Measurements from ENCODE around the gene PIGL. TPM values are rescaled to one million over a fixed set of nuclear protein-coding genes. Genes with fewer than 3 reads are reported as not detected.
A peak's percentile ranks its signal among the peaks of the same experiment; 100 is the strongest.
"Not testable (repeated sequence)": the region's sequence is repeated elsewhere in the genome, so short reads cannot be mapped to it uniquely, and the experiment has no call there.

Gene PIGL
- total RNA-seq, 1 donor: 14.7 TPM

DNA sequence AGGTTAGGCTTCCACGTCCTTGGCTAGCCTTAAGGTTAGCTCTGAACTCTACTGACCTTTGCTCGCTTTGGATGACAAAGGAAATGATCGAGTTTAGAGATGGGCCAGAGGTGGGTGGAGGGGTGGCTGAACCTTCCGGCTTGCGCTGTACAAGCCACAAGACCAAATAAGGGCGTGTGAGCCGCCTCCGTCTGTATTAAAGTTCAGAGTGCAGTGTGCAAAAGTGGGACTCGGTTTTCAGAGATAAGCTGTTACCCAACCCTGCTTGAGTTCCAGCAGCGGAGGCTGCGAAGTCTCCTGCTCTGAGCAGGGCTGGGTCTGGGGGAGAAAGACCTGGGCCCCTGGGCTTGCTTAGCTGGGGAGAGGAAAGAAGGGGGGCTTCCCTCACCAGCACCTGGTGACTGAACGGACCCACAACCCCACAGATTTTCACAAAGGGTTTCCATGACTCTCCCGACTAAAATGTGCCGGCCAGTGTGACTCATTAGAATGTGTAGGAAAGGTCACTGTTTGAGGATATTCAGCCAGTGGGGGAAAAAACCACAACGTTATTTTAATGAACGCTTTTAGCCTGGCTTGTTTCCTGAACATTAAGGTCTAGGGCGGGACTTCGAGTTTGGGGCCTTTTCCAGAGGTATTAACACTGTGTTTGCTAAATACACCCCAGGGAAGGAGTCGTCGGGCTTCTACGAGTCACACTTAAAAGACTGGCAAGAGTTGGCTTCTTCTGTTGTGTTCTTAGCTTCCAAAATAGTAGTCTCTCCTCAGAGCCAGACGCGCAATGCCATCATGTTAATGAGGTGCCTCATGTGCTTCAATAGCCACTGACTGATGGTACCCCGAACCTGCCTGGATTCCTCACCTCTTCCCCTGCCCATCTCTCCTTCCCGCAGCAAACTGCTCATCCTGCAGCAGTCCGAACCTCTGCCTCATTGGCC lies 69.3 kb downstream of the PIGL start:
- peak overlapping the region; percentile 54 for H3K4me3 ChIP-seq (ENCODE audit: low read depth, low read length)
- TF ChIP-seq, protein P1, sequence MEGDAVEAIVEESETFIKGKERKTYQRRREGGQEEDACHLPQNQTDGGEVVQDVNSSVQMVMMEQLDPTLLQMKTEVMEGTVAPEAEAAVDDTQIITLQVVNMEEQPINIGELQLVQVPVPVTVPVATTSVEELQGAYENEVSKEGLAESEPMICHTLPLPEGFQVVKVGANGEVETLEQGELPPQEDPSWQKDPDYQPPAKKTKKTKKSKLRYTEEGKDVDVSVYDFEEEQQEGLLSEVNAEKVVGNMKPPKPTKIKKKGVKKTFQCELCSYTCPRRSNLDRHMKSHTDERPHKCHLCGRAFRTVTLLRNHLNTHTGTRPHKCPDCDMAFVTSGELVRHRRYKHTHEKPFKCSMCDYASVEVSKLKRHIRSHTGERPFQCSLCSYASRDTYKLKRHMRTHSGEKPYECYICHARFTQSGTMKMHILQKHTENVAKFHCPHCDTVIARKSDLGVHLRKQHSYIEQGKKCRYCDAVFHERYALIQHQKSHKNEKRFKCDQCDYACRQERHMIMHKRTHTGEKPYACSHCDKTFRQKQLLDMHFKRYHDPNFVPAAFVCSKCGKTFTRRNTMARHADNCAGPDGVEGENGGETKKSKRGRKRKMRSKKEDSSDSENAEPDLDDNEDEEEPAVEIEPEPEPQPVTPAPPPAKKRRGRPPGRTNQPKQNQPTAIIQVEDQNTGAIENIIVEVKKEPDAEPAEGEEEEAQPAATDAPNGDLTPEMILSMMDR (IDR thresholded peaks at IDR 0.05; ENCODE audit: insufficient read depth, low read depth, low read length): no peak
- peak; percentile 98 for DNase-seq (ENCODE audit: low read depth)

DNA sequence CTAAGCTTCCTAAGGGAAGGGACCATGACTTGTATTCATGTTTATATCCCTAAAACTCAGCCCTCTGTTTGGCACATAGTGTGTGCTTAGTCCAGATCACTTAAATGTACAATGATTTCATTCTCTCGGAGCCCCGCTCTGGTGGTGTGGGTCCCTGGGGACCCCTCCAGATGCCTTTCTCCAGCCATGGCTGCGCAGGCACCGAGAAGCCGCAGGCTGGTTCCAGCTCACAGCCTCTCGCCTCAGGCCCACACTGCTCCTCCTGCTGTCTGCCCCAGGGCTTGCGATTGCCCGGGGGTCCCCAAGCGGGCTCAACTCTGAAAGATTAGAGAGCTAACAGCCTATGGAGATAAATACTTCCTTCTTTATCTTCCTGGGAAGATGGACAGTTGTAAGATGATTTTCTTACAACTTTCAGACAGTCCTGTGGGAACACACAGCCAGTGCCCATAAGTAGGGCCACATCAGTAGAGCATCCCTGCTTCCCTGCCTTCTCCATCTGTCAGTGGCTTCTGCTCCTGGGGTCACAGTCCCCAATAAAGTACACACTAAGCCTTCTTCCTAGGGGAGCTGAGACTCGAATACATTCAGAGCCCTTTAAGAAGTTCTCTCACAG lies 70.0 kb downstream of the PIGL start:
- H3K4me3 ChIP-seq (ENCODE audit: low read depth, low read length): peak overlapping the region; percentile 32
- TF ChIP-seq, protein P1 (IDR thresholded peaks at IDR 0.05; ENCODE audit: insufficient read depth, low read depth, low read length): peak; percentile 35
- peak; percentile 36 for DNase-seq (ENCODE audit: low read depth)

DNA sequence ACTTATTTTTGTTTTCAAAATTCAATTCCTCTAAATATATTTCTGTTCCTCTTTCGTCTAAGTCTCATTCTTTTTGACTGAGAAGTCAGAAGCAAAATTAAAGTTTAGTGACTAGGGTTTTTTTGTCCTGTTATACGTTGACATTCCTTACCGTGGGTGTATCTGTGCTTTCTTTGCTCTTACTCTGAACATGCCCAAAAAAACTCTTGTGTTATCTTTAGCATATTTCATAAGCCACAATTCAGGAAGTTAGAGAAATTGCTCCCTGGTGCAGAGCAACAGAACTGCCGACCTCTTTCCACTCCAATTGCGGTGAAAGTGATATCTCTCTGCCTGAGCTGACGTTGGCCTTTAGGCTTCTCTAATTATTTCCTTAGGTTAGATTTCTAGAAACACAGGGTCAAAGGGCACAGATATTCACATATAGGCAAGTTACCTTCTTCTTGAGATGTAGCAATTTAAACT lies 70.6 kb downstream of the PIGL start:
- DNase-seq (ENCODE audit: low read depth): peak; percentile 88
- peak overlapping the region; percentile 7 for H3K4me3 ChIP-seq (ENCODE audit: low read depth, low read length)
- TF ChIP-seq, protein P1 (IDR thresholded peaks at IDR 0.05; ENCODE audit: insufficient read depth, low read depth, low read length): no peak

DNA sequence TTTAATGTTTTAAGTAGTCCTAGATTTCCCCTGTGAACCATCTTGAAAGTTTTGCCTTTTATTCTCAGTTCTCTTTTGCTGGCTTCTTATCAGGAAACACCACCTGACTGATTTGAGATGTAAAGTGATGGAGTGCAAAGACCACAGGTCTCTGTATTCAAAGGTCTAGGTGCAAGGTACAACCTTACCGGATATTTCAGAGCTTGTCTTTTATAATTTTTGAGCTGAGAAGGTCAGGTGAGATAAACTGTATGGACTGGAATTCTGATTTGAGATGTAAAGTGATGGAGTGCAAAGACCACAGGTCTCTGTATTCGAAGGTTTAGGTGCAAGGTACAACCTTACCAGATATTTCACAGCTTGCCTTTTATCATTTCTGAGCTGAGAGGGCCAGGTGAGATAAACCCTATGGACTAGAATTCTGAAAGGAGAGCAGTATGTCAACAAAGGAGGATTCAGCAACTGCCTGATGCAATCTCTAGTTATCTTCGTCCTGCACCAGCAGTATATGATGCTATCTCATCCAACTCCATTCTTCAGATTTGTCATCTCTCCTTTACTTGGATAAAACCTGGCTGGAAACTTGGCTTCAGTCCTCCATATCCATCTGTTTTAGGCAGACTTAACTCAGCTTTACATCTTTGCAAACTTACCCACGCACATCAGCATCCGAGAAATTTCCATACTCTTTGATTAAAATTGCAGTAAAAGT lies 72.0 kb downstream of the PIGL start:
- TF ChIP-seq, protein P1 (IDR thresholded peaks at IDR 0.05; ENCODE audit: insufficient read depth, low read depth, low read length): no peak
- DNase-seq (ENCODE audit: low read depth): peak; percentile 46
- H3K4me3 ChIP-seq (ENCODE audit: low read depth, low read length): no peak overlapping the region

DNA sequence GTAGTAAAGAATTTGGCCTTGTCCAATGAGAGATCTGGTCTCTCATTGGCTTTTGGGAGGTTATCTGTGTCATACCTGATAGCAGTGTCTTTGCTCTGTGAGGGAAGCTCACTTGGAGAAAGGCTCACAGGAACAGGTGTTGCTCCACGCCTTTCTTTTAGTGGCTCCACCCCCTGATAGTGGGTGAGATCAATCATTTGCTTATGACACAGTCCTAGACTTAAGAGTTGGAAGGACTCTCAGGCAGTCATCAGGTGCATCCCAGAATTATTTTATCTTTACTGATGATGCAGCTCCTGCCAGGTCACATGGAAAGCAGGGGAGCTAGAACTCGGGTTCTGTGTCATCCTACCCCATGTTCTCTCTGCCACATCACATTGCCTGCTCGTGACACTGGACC lies 76.9 kb downstream of the PIGL start:
- no peak for DNase-seq (ENCODE audit: low read depth)
- TF ChIP-seq, protein P1 (IDR thresholded peaks at IDR 0.05; ENCODE audit: insufficient read depth, low read depth, low read length): no peak
- no peak overlapping the region for H3K4me3 ChIP-seq (ENCODE audit: low read depth, low read length)

DNA sequence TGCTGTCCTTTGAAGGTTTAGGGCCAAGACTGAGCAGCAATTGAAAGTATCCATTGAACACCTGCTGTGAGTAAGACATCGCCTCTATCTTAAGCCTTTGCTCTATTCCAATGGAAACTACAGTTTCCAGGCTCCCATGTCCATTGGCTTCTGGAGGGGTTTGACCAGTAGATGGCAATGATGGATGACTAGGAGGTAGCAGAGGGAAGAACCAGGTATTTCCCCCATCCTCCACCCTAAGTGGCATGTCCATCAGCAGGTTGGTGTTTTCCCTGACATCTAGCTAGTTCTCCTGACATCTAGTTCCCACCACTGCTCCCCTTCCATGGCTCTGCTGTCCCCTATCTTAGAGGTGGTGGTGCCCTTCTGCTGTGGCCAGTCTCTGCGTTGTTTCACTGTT lies 77.5 kb downstream of the PIGL start:
- TF ChIP-seq, protein P1 (IDR thresholded peaks at IDR 0.05; ENCODE audit: insufficient read depth, low read depth, low read length): no peak
- H3K4me3 ChIP-seq (ENCODE audit: low read depth, low read length): no peak overlapping the region
- no peak for DNase-seq (ENCODE audit: low read depth)

DNA sequence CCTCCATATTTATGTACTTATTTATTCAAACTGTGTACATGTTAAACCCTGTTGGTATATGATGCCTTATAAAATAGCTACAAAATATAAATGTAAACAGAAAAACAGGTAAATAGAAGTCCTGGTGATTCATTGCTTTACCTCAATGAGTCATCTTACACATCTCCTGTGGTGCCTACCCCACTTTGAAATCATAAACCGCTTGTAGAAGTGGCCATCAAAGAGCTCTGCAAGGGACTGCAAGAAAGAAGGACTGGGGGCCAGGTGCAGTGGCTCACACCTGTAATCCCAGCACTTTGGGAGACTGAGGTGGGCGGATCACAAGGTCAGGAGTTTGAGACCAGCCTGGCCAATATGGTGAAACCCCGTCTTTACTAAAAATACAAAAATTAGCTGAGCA lies 79.1 kb downstream of the PIGL start:
- DNase-seq (ENCODE audit: low read depth); H3K4me3 ChIP-seq (ENCODE audit: low read depth, low read length): not testable (repeated sequence)
